Right hindlimb (tissue), 1 donor: ENCODE measurements around the gene SMPD3.

ENCODE experiments used
- DNase-seq: peaks from one replicate; pipeline ENCODE4 v3.0.0-alpha.2; 2018

SMPD3 gene

GRCh38 chr16:68379472-68380347 lies 68.6 kb downstream of the SMPD3 start:
- DNase-seq: no peak

- no peak for DNase-seq
Observed at GRCh38 chr16:68378436-68379415, 69.6 kb downstream of the SMPD3 start.

- DNase-seq: peak; percentile 63
Observed at GRCh38 chr16:68377667-68378393, 70.5 kb downstream of the SMPD3 start.

- DNase-seq: no peak
Observed at GRCh38 chr16:68377221-68377620, 71.1 kb downstream of the SMPD3 start.

- no peak for DNase-seq
Observed at GRCh38 chr16:68376590-68376989, 71.7 kb downstream of the SMPD3 start.

GRCh38 chr16:68375801-68376536 lies 72.3 kb downstream of the SMPD3 start:
- DNase-seq: no peak

- DNase-seq: no peak
Observed at GRCh38 chr16:68374961-68375660, 73.2 kb downstream of the SMPD3 start.

GRCh38 chr16:68374246-68374805 lies 74.0 kb downstream of the SMPD3 start:
- DNase-seq: no peak

GRCh38 chr16:68373528-68374245 lies 74.6 kb downstream of the SMPD3 start:
- DNase-seq: no peak

- DNase-seq: no peak
Observed at GRCh38 chr16:68372806-68373205, 75.5 kb downstream of the SMPD3 start.

- no peak for DNase-seq
Observed at GRCh38 chr16:68372381-68372720, 76.0 kb downstream of the SMPD3 start.

GRCh38 chr16:68371706-68372380 lies 76.5 kb downstream of the SMPD3 start:
- DNase-seq: no peak

GRCh38 chr16:68371276-68371651 lies 77.0 kb downstream of the SMPD3 start:
- no peak for DNase-seq

GRCh38 chr16:68370581-68371275 lies 77.6 kb downstream of the SMPD3 start:
- no peak for DNase-seq

GRCh38 chr16:68369697-68370580 lies 78.4 kb downstream of the SMPD3 start:
- DNase-seq: no peak

GRCh38 chr16:68369168-68369567 lies 79.1 kb downstream of the SMPD3 start:
- DNase-seq: no peak

- DNase-seq: no peak
Observed at GRCh38 chr16:68368301-68368888, 79.9 kb downstream of the SMPD3 start.

- DNase-seq: no peak
Observed at GRCh38 chr16:68367891-68368290, 80.4 kb downstream of the SMPD3 start.
